GM23248 (cell line): ENCODE data around the gene CD300LF. TPM values are rescaled to one million over a fixed set of nuclear protein-coding genes. Genes with fewer than 3 reads are reported as not detected.

ENCODE experiments used
- DNase-seq: peaks from one replicate; pipeline ENCODE4 v3.0.0-alpha.2; 2015
- H2AFZ ChIP-seq: fragments of 200-600 bp; sonication (generic); 2 replicates; pipeline ENCODE4 v1.6.1; 2016; ENCODE audit warnings: antibody characterized with exemption
- H3F3A ChIP-seq: fragments of 200-600 bp; sonication (generic); 2 replicates; pipeline ENCODE4 v1.6.1; 2016; ENCODE audit warnings: mild to moderate bottlenecking, antibody characterized with exemption, mixed run types; ENCODE audit not compliant: insufficient read depth
- H3K27ac ChIP-seq: fragments of 200-600 bp; sonication (generic); 2 replicates; pipeline ENCODE4 v1.5.1; 2016; ENCODE audit warnings: mild to moderate bottlenecking
- H3K27me3 ChIP-seq: fragments of 200-600 bp; sonication (generic); replicated peaks from 2 replicates; pipeline ENCODE4 v1.6.1; 2016; ENCODE audit warnings: mild to moderate bottlenecking; ENCODE audit not compliant: insufficient read depth
- H3K36me3 ChIP-seq: fragments of 200-600 bp; sonication (generic); 2 replicates; pipeline ENCODE4 v1.6.1; 2016; ENCODE audit warnings: low read depth, mild to moderate bottlenecking
- H3K4me1 ChIP-seq: fragments of 200-600 bp; sonication (generic); 2 replicates; pipeline ENCODE4 v1.6.1; 2016; ENCODE audit warnings: mild to moderate bottlenecking; ENCODE audit not compliant: insufficient read depth
- H3K4me2 ChIP-seq: fragments of 200-600 bp; sonication (generic); one replicate; pipeline ENCODE4 v1.6.1; 2016; ENCODE audit warnings: mild to moderate bottlenecking; ENCODE audit not compliant: unreplicated experiment
- H3K4me3 ChIP-seq: fragments of 200-600 bp; sonication (generic); 2 replicates; pipeline ENCODE4 v1.5.1; 2016; ENCODE audit warnings: mild to moderate bottlenecking
- H3K79me2 ChIP-seq: fragments of 200-600 bp; sonication (generic); 2 replicates; pipeline ENCODE4 v1.6.1; 2016; ENCODE audit warnings: mild to moderate bottlenecking; ENCODE audit not compliant: insufficient read depth
- H3K9ac ChIP-seq: fragments of 200-600 bp; sonication (generic); 2 replicates; pipeline ENCODE4 v1.6.1; 2016; ENCODE audit warnings: mild to moderate bottlenecking
- H3K9me2 ChIP-seq: fragments of 200-600 bp; sonication (generic); 2 replicates; pipeline ENCODE4 v1.6.1; 2016; ENCODE audit warnings: mixed run types, mild to moderate bottlenecking, moderate library complexity; ENCODE audit not compliant: insufficient read depth
- H3K9me3 ChIP-seq: fragments of 200-600 bp; sonication (generic); one replicate; pipeline ENCODE4 v1.6.1; 2017; ENCODE audit warnings: low read depth
- H4K20me1 ChIP-seq: fragments of 200-600 bp; sonication (generic); 2 replicates; pipeline ENCODE4 v1.6.0; 2016; ENCODE audit not compliant: insufficient read depth
- EZH2 ChIP-seq: fragments of 200-600 bp; sonication (generic); IDR thresholded peaks from 2 replicates; pipeline ENCODE4 v1.6.1; 2018; ENCODE audit warnings: antibody characterized with exemption, mild to moderate bottlenecking; ENCODE audit not compliant: insufficient read depth, poor library complexity, severe bottlenecking
- EZH2phosphoT487 ChIP-seq: fragments of 200-600 bp; sonication (generic); IDR thresholded peaks from 2 replicates; pipeline ENCODE4 v1.6.1; 2018; ENCODE audit warnings: antibody characterized with exemption, moderate library complexity, mild to moderate bottlenecking, low read depth; ENCODE audit not compliant: insufficient read depth
- WGBS, 2 experiments: methylation state at CpG; one replicate each; pipeline ENCODE4 v1.1.6; 2015 to 2017; ENCODE audit warnings: low lambda C conversion rate in 2 of 2, low coverage in 1 of 2; ENCODE audit errors: missing lambda C conversion rate in 2 of 2; 5-methylcytosine and 5-hydroxymethylcytosine counted together
- in situ Hi-C: fragments of 300-500 bp; cut with MboI; formaldehyde crosslinking; loops from 2 replicates; pipeline ENCODE4 v1.15.0; 2020
- polyA plus RNA-seq: library from polyadenylated mRNA; unstranded; fragments of >200 nt; fragmentation: Nextera tagmentation; extraction: Ambion mirVana; gene quantifications from 2 replicates; pipeline ENCODE4 v1.2.1, GENCODE V29; 2016
- total RNA-seq: library from RNA; depleted of rRNA; stranded (reverse); fragments of >200 nt; shearing (Covaris generic); gene quantifications from 2 replicates; pipeline ENCODE4 v1.2.3, GENCODE V29; 2014

Gene CD300LF
- total and polyA plus RNA-seq, 2 experiments from 2014 or later = not detected

- H2AFZ ChIP-seq = peak within 1 kb of the TSS; percentile 23; the same call in 1 of the 2 replicates
- H3K79me2 ChIP-seq = no peaks in the 10 kb centered on the region
- peaks cover 47% of the 10 kb centered on the region for H3K27me3 ChIP-seq
- no peak within 1 kb of the TSS for H3K9ac ChIP-seq
- no peaks in the 10 kb centered on the region for H3K9me2 ChIP-seq
- no peaks in the 10 kb centered on the region for H3F3A ChIP-seq
- no peak within 1 kb of the TSS for H3K4me2 ChIP-seq
- 2% methylated on average over 39 to 47 of the region's 67 CpGs for whole genome bisulfite sequencing, 2 experiments
- peak; percentile 40 for DNase-seq
- H3K9me3 ChIP-seq = no peaks in the 10 kb centered on the region
- H4K20me1 ChIP-seq = no peaks in the 10 kb centered on the region
- TF ChIP-seq EZH2phosphoT487 (0 out of 2 replicates have a peak, but pooled peaks have one; percentile 42), EZH2 (no peak)
- H3K4me1 ChIP-seq = no peaks in the 10 kb centered on the region
- in situ Hi-C loops = no loop called here
- H3K36me3 ChIP-seq = no peaks in the 10 kb centered on the region
- no peak within 1 kb of the TSS for H3K27ac ChIP-seq
- no peak within 1 kb of the TSS for H3K4me3 ChIP-seq
These were observed 24.0 kb upstream of the CD300LF start, which contains the start of gene RAB37 for GRCh38 chr17:74736513-74737298. TSS of gene RAB37 (plus strand) at chr17:74737256. CDS start at chr17:74737273, 17 bp downstream.

- no peaks in the 10 kb centered on the region for H3K79me2 ChIP-seq
- no peak overlapping the region for H2AFZ ChIP-seq
- no peaks in the 10 kb centered on the region for H4K20me1 ChIP-seq
- peaks cover 46% of the 10 kb centered on the region for H3K27me3 ChIP-seq
- no peaks in the 10 kb centered on the region for H3K9me3 ChIP-seq
- H3K4me3 ChIP-seq = no peak overlapping the region
- no peaks in the 10 kb centered on the region for H3F3A ChIP-seq
- H3K27ac ChIP-seq = no peak overlapping the region
- DNase-seq = no peak
- no peaks in the 10 kb centered on the region for H3K4me1 ChIP-seq
- no peaks in the 10 kb centered on the region for H3K9me2 ChIP-seq
- 71 to 77% methylated on average over 3 of the region's 3 CpGs for WGBS, 2 experiments
- no peak overlapping the region for H3K4me2 ChIP-seq
- H3K9ac ChIP-seq = no peak overlapping the region
- in situ Hi-C loops = no loop called here
- TF ChIP-seq EZH2phosphoT487 (no peak), EZH2 (no peak)
- no peaks in the 10 kb centered on the region for H3K36me3 ChIP-seq
These were observed 21.5 kb upstream of the CD300LF start for GRCh38 chr17:74734256-74734655.

GRCh38 chr17:74733365-74734122 is 20.8 kb upstream of the CD300LF start:
- no peaks in the 10 kb centered on the region for H3K79me2 ChIP-seq
- no peak overlapping the region for H3K4me2 ChIP-seq
- H3K4me3 ChIP-seq = no peak overlapping the region
- H3K27me3 ChIP-seq = peaks cover 39% of the 10 kb centered on the region
- in situ Hi-C loops = no loop called here
- H3K9me2 ChIP-seq = no peaks in the 10 kb centered on the region
- H3K27ac ChIP-seq = no peak overlapping the region
- 0 out of 2 replicates have a peak, but pooled peaks cover 4% of the 10 kb centered on the region for H3F3A ChIP-seq
- TF ChIP-seq EZH2 = no peak
- no peak for TF ChIP-seq EZH2phosphoT487
- no peak for DNase-seq
- WGBS, 2 experiments = 26 to 30% methylated on average over 9 of the region's 9 CpGs
- H3K9me3 ChIP-seq = no peaks in the 10 kb centered on the region
- no peaks in the 10 kb centered on the region for H4K20me1 ChIP-seq
- H3K4me1 ChIP-seq = no peaks in the 10 kb centered on the region
- H3K9ac ChIP-seq = no peak overlapping the region
- H2AFZ ChIP-seq = no peak overlapping the region
- H3K36me3 ChIP-seq = no peaks in the 10 kb centered on the region

GRCh38 chr17:74732042-74732867 is 19.5 kb upstream of the CD300LF start:
- 42 to 44% methylated on average over 12 of the region's 12 CpGs for whole genome bisulfite sequencing, 2 experiments
- Histone ChIP-seq H3K9ac (no peak overlapping the region), H3F3A (0 out of 2 replicates have a peak, but pooled peaks cover 9% of the 10 kb centered on the region), H3K27me3 (peaks cover 26% of the 10 kb centered on the region), H3K79me2 (no peaks in the 10 kb centered on the region), H3K4me3 (no peak overlapping the region), H3K9me3 (no peaks in the 10 kb centered on the region), H3K4me2 (no peak overlapping the region), H3K36me3 (no peaks in the 10 kb centered on the region), H3K27ac (no peak overlapping the region), H4K20me1 (no peaks in the 10 kb centered on the region), H3K4me1 (no peaks in the 10 kb centered on the region), H2AFZ (no peak overlapping the region), H3K9me2 (no peaks in the 10 kb centered on the region)
- TF ChIP-seq EZH2 (no peak), EZH2phosphoT487 (no peak)
- in situ Hi-C loops = no loop called here
- DNase-seq = no peak
